SK-N-SH treated with all-trans-retinoic acid at 6 μM for 48 hours (cell line): ENCODE data around the gene ADARB2.

Experiments used
- ATAC-seq: fragments of 200-7000 bp; cut with Tn5 transposase; 3 replicates; pipeline ENCODE4 v1.9.1; 2020; ENCODE audit warnings: mild to moderate bottlenecking, moderate library complexity
- ARNTL ChIP-seq: fragments of 450-650 bp; formaldehyde crosslinking; IDR thresholded peaks from 2 replicates; pipeline ENCODE4 v1.5.0; 2020; ENCODE audit warnings: low read depth, mild to moderate bottlenecking, moderate library complexity, borderline replicate concordance
- BACH2 ChIP-seq: fragments of 250-450 bp; sonication (Bioruptor Pico); IDR thresholded peaks from 2 replicates; pipeline ENCODE4 v1.9.0; 2021; ENCODE audit warnings: mild to moderate bottlenecking, borderline replicate concordance
- CREB5 ChIP-seq: fragments of 250-450 bp; sonication (Bioruptor Pico); IDR thresholded peaks from 2 replicates; pipeline ENCODE4 v1.5.1; 2020; ENCODE audit warnings: low read depth, mild to moderate bottlenecking, moderate library complexity
- CSDC2 ChIP-seq: fragments of 250-450 bp; sonication (Bioruptor Pico); IDR thresholded peaks from 2 replicates; pipeline ENCODE4 v1.5.0; 2020; ENCODE audit warnings: mild to moderate bottlenecking, moderate library complexity
- ESRRG ChIP-seq: fragments of 250-450 bp; sonication (Bioruptor Pico); IDR thresholded peaks from 2 replicates; pipeline ENCODE4 v1.6.1; 2021; ENCODE audit warnings: mild to moderate bottlenecking
- GLIS3 ChIP-seq: fragments of 250-450 bp; sonication (Bioruptor Pico); IDR thresholded peaks from 2 replicates; pipeline ENCODE4 v1.5.0; 2020; ENCODE audit warnings: mild to moderate bottlenecking, moderate library complexity
- ISL1 ChIP-seq: fragments of 250-450 bp; sonication (Bioruptor Pico); IDR thresholded peaks from 2 replicates; pipeline ENCODE4 v2.1.2; 2022; ENCODE audit warnings: mild to moderate bottlenecking, moderate library complexity
- OSR1 ChIP-seq: fragments of 250-450 bp; sonication (Bioruptor Pico); IDR thresholded peaks from 2 replicates; pipeline ENCODE4 v1.8.0; 2022; ENCODE audit warnings: moderate library complexity, mild to moderate bottlenecking, inconsistent platforms
- PPARA ChIP-seq: fragments of 250-450 bp; sonication (Bioruptor Pico); IDR thresholded peaks from 2 replicates; pipeline ENCODE4 v1.5.0; 2020; ENCODE audit warnings: mild to moderate bottlenecking, borderline replicate concordance
- RARB ChIP-seq: fragments of 250-450 bp; sonication (Bioruptor Pico); IDR thresholded peaks from 2 replicates; pipeline ENCODE4 v1.8.0; 2021; ENCODE audit warnings: mild to moderate bottlenecking, moderate library complexity
- SNAI2 ChIP-seq: fragments of 250-450 bp; sonication (Bioruptor Pico); IDR thresholded peaks from 2 replicates; pipeline ENCODE4 v1.5.0; 2020; ENCODE audit warnings: mild to moderate bottlenecking, moderate library complexity
- TCF4 ChIP-seq: fragments of 250-450 bp; sonication (Bioruptor Pico); IDR thresholded peaks from 2 replicates; pipeline ENCODE4 v1.8.0; 2021; ENCODE audit warnings: mild to moderate bottlenecking, moderate library complexity, borderline replicate concordance
- ZC3H10 ChIP-seq: fragments of 250-450 bp; sonication (Bioruptor Pico); IDR thresholded peaks from 2 replicates; pipeline ENCODE4 v1.5.1; 2021; ENCODE audit warnings: mild to moderate bottlenecking, moderate library complexity
- ZFP3 ChIP-seq: fragments of 250-450 bp; sonication (Bioruptor Pico); IDR thresholded peaks from 2 replicates; pipeline ENCODE4 v1.5.0; 2020; ENCODE audit warnings: mild to moderate bottlenecking, moderate library complexity
- ZFP30 ChIP-seq: fragments of 450-650 bp; formaldehyde crosslinking; IDR thresholded peaks from 2 replicates; pipeline ENCODE4 v1.5.0; 2022; ENCODE audit warnings: mild to moderate bottlenecking, moderate library complexity
- ZNF565 ChIP-seq: fragments of 450-650 bp; formaldehyde crosslinking; conservative IDR thresholded peaks from 2 replicates; pipeline ENCODE4 v1.5.0; 2020; ENCODE audit warnings: low read depth, mild to moderate bottlenecking, moderate library complexity
- ZNF70 ChIP-seq: fragments of 450-650 bp; formaldehyde crosslinking; IDR thresholded peaks from 2 replicates; pipeline ENCODE4 v1.5.0; 2020; ENCODE audit warnings: mild to moderate bottlenecking, moderate library complexity
- TF ChIP-seq, protein P1 (sequence below): fragments of 250-450 bp; sonication (Bioruptor Pico); IDR thresholded peaks from 2 replicates; pipeline ENCODE4 v1.8.0; 2020; ENCODE audit warnings: mild to moderate bottlenecking, moderate library complexity, borderline replicate concordance
- TF ChIP-seq, protein P2 (sequence below): fragments of 250-450 bp; sonication (Bioruptor Pico); IDR thresholded peaks from 2 replicates; pipeline ENCODE4 v1.5.0; 2020; ENCODE audit warnings: mild to moderate bottlenecking, moderate library complexity
- TF ChIP-seq, protein P3 (sequence below): fragments of 250-450 bp; sonication (Bioruptor Pico); IDR thresholded peaks from 2 replicates; pipeline ENCODE4 v1.8.0; 2021; ENCODE audit warnings: low read depth, mild to moderate bottlenecking, moderate library complexity, borderline replicate concordance
- TF ChIP-seq, protein P4 (sequence below): fragments of 250-450 bp; sonication (Bioruptor Pico); IDR thresholded peaks from 2 replicates; pipeline ENCODE4 v1.5.1; 2021; ENCODE audit warnings: mild to moderate bottlenecking, moderate library complexity

Gene ADARB2

GRCh38 chr10:1570416-1571051, 166.8 kb downstream of the ADARB2 start:
- TF ChIP-seq ZNF70 (CRISPR knock-in tag) (no peak), TCF4 (CRISPR knock-in tag) (no peak), ZFP30 (CRISPR knock-in tag) (no peak), OSR1 (no peak), ESRRG (CRISPR knock-in tag) (no peak)
- no peak for ATAC-seq

GRCh38 chr10:1569208-1569607, 168.1 kb downstream of the ADARB2 start:
- no peak for TF ChIP-seq ARNTL (CRISPR knock-in tag)
- TF ChIP-seq ESRRG (CRISPR knock-in tag): no peak
- no peak for TF ChIP-seq TCF4 (CRISPR knock-in tag)
- TF ChIP-seq, protein P1, sequence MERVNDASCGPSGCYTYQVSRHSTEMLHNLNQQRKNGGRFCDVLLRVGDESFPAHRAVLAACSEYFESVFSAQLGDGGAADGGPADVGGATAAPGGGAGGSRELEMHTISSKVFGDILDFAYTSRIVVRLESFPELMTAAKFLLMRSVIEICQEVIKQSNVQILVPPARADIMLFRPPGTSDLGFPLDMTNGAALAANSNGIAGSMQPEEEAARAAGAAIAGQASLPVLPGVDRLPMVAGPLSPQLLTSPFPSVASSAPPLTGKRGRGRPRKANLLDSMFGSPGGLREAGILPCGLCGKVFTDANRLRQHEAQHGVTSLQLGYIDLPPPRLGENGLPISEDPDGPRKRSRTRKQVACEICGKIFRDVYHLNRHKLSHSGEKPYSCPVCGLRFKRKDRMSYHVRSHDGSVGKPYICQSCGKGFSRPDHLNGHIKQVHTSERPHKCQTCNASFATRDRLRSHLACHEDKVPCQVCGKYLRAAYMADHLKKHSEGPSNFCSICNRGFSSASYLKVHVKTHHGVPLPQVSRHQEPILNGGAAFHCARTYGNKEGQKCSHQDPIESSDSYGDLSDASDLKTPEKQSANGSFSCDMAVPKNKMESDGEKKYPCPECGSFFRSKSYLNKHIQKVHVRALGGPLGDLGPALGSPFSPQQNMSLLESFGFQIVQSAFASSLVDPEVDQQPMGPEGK (CRISPR knock-in tag): no peak
- no peak for TF ChIP-seq SNAI2 (CRISPR knock-in tag)
- TF ChIP-seq GLIS3: no peak
- TF ChIP-seq ZC3H10 (CRISPR knock-in tag): no peak
- TF ChIP-seq, protein P2, sequence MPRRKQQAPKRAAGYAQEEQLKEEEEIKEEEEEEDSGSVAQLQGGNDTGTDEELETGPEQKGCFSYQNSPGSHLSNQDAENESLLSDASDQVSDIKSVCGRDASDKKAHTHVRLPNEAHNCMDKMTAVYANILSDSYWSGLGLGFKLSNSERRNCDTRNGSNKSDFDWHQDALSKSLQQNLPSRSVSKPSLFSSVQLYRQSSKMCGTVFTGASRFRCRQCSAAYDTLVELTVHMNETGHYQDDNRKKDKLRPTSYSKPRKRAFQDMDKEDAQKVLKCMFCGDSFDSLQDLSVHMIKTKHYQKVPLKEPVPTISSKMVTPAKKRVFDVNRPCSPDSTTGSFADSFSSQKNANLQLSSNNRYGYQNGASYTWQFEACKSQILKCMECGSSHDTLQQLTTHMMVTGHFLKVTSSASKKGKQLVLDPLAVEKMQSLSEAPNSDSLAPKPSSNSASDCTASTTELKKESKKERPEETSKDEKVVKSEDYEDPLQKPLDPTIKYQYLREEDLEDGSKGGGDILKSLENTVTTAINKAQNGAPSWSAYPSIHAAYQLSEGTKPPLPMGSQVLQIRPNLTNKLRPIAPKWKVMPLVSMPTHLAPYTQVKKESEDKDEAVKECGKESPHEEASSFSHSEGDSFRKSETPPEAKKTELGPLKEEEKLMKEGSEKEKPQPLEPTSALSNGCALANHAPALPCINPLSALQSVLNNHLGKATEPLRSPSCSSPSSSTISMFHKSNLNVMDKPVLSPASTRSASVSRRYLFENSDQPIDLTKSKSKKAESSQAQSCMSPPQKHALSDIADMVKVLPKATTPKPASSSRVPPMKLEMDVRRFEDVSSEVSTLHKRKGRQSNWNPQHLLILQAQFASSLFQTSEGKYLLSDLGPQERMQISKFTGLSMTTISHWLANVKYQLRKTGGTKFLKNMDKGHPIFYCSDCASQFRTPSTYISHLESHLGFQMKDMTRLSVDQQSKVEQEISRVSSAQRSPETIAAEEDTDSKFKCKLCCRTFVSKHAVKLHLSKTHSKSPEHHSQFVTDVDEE (CRISPR knock-in tag): no peak
- no peak for TF ChIP-seq ISL1 (CRISPR knock-in tag)
- TF ChIP-seq OSR1: no peak
- TF ChIP-seq, protein P3, sequence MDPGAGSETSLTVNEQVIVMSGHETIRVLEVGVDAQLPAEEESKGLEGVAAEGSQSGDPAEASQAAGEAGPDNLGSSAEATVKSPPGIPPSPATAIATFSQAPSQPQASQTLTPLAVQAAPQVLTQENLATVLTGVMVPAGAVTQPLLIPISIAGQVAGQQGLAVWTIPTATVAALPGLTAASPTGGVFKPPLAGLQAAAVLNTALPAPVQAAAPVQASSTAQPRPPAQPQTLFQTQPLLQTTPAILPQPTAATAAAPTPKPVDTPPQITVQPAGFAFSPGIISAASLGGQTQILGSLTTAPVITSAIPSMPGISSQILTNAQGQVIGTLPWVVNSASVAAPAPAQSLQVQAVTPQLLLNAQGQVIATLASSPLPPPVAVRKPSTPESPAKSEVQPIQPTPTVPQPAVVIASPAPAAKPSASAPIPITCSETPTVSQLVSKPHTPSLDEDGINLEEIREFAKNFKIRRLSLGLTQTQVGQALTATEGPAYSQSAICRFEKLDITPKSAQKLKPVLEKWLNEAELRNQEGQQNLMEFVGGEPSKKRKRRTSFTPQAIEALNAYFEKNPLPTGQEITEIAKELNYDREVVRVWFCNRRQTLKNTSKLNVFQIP (CRISPR knock-in tag): no peak
- TF ChIP-seq PPARA (CRISPR knock-in tag): no peak
- TF ChIP-seq CREB5 (CRISPR knock-in tag): no peak
- no peak for TF ChIP-seq ZNF70 (CRISPR knock-in tag)
- TF ChIP-seq CSDC2 (CRISPR knock-in tag): no peak
- no peak for TF ChIP-seq BACH2 (CRISPR knock-in tag)
- TF ChIP-seq RARB (CRISPR knock-in tag): no peak
- no peak for TF ChIP-seq ZNF565 (CRISPR knock-in tag)
- ATAC-seq: no peak

DNA sequence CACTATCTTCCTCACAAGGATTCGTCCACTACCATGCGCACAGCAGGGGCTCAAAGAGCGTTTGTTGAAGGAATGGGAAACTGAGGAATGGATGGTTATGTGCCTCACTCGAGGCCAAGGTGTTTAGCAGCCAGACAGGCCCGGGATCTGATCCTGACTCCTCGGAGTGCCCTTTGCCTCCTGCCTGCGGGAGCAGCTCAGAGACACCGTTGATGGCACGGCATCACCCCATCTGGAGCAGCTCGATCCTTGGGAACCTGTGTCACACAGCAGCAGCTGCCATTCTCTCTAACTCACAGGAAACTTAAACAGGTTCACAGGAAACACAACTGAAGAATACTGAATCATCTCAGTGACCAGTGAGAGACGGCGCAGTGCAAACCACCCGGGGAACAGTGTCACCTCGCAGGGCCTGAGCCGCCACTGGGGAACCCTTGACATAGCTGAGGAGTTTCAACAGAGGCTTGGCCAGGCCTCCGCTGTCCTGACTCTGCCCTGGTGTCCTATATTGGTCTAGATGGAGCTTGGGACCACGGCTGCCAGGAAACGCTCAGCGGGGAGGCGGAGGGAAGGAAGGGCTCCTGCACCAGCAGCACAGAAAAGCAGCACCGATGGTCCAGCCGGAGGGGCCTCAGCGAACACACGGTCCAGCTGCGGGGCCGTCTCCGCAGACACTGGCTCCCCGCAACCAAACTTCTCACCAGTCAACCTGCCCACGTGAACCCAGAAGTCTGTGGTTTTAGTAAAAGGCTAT, 169.4 kb downstream of the ADARB2 start:
- TF ChIP-seq, protein P2 (CRISPR knock-in tag): no peak
- no peak for TF ChIP-seq ZNF70 (CRISPR knock-in tag)
- TF ChIP-seq OSR1: no peak
- no peak for TF ChIP-seq ZFP3
- TF ChIP-seq ARNTL (CRISPR knock-in tag): no peak
- TF ChIP-seq CSDC2 (CRISPR knock-in tag): no peak
- no peak for TF ChIP-seq ESRRG (CRISPR knock-in tag)
- TF ChIP-seq SNAI2 (CRISPR knock-in tag): no peak
- no peak for TF ChIP-seq TCF4 (CRISPR knock-in tag)
- TF ChIP-seq, protein P1 (CRISPR knock-in tag): no peak
- TF ChIP-seq, protein P4, sequence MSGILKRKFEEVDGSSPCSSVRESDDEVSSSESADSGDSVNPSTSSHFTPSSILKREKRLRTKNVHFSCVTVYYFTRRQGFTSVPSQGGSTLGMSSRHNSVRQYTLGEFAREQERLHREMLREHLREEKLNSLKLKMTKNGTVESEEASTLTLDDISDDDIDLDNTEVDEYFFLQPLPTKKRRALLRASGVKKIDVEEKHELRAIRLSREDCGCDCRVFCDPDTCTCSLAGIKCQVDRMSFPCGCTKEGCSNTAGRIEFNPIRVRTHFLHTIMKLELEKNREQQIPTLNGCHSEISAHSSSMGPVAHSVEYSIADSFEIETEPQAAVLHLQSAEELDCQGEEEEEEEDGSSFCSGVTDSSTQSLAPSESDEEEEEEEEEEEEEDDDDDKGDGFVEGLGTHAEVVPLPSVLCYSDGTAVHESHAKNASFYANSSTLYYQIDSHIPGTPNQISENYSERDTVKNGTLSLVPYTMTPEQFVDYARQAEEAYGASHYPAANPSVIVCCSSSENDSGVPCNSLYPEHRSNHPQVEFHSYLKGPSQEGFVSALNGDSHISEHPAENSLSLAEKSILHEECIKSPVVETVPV: no peak
- ATAC-seq: no peak
